GM23338 (cell line): ENCODE data around the gene SLC2A4RG. TPM values are rescaled to one million over a fixed set of nuclear protein-coding genes. Genes with fewer than 3 reads are reported as not detected.

ENCODE experiments used
- ATAC-seq: fragments of 200-7000 bp; cut with Tn5 transposase; 3 replicates; pipeline ENCODE4 v1.9.1; 2020
- DNase-seq: peaks from one replicate; pipeline ENCODE4 v3.0.0-alpha.2; 2015; ENCODE audit warnings: low spot score
- H2AFZ ChIP-seq: fragments of 200-600 bp; sonication (generic); 2 replicates; pipeline ENCODE4 v1.8.0; 2016; ENCODE audit warnings: antibody characterized with exemption, mild to moderate bottlenecking, moderate library complexity
- H3F3A ChIP-seq: fragments of 200-600 bp; sonication (generic); replicated peaks from 2 replicates; pipeline ENCODE4 v1.8.0; 2017; ENCODE audit warnings: antibody characterized with exemption, mixed run types, low read depth
- H3K27ac ChIP-seq: fragments of 200-600 bp; sonication (generic); 2 replicates; pipeline ENCODE4 v1.6.1; 2016; ENCODE audit warnings: low read depth
- H3K27me3 ChIP-seq: fragments of 200-600 bp; sonication (generic); 2 replicates; pipeline ENCODE4 v1.8.0; 2016; ENCODE audit warnings: mild to moderate bottlenecking, mixed run types, moderate library complexity; ENCODE audit not compliant: insufficient read depth
- H3K36me3 ChIP-seq: fragments of 200-600 bp; sonication (generic); 2 replicates; pipeline ENCODE4 v1.8.0; 2016; ENCODE audit warnings: mild to moderate bottlenecking; ENCODE audit not compliant: insufficient read depth
- H3K4me1 ChIP-seq: fragments of 200-600 bp; sonication (generic); 2 replicates; pipeline ENCODE4 v1.8.0; 2016; ENCODE audit warnings: mild to moderate bottlenecking, moderate library complexity; ENCODE audit not compliant: insufficient read depth
- H3K4me2 ChIP-seq: fragments of 200-600 bp; sonication (generic); 2 replicates; pipeline ENCODE4 v1.7.1; 2017; ENCODE audit warnings: mixed run types
- H3K4me3 ChIP-seq: fragments of 200-600 bp; sonication (generic); 2 replicates; pipeline ENCODE4 v1.6.1; 2016; ENCODE audit warnings: mixed run types
- H3K79me2 ChIP-seq: fragments of 200-600 bp; sonication (generic); replicated peaks from 2 replicates; pipeline ENCODE4 v1.8.0; 2017; ENCODE audit warnings: mild to moderate bottlenecking; ENCODE audit not compliant: insufficient read depth
- H3K9me2 ChIP-seq: fragments of 200-600 bp; sonication (generic); 2 replicates; pipeline ENCODE4 v1.8.0; 2017; ENCODE audit not compliant: insufficient read depth
- H4K20me1 ChIP-seq: fragments of 200-600 bp; sonication (generic); replicated peaks from 2 replicates; pipeline ENCODE4 v1.8.0; 2017; ENCODE audit warnings: mild to moderate bottlenecking; ENCODE audit not compliant: insufficient read depth
- H3K27ac Mint-ChIP-seq: 2 replicates; pipeline ENCODE4 v1.8.0; 2020; ENCODE audit warnings: inconsistent platforms, mild to moderate bottlenecking, moderate library complexity, mixed read lengths
- H3K27me3 Mint-ChIP-seq: 3 replicates; pipeline ENCODE4 v1.8.0; 2022; ENCODE audit warnings: low read depth, mild to moderate bottlenecking, moderate library complexity, mixed read lengths, inconsistent platforms; ENCODE audit not compliant: insufficient read depth, poor library complexity
- H3K36me3 Mint-ChIP-seq: 3 replicates; pipeline ENCODE4 v1.8.0; 2021; ENCODE audit warnings: low read depth, mild to moderate bottlenecking, inconsistent platforms, moderate library complexity, mixed read lengths
- H3K4me1 Mint-ChIP-seq: 3 replicates; pipeline ENCODE4 v1.8.0; 2020; ENCODE audit warnings: mild to moderate bottlenecking, inconsistent platforms, mixed read lengths
- H3K4me3 Mint-ChIP-seq: 3 replicates; pipeline ENCODE4 v1.8.0; 2021; ENCODE audit warnings: moderate library complexity, mild to moderate bottlenecking, inconsistent platforms, mixed read lengths
- H3K9me3 Mint-ChIP-seq: 3 replicates; pipeline ENCODE4 v1.8.0; 2020; ENCODE audit warnings: moderate library complexity, mild to moderate bottlenecking, inconsistent platforms, mixed read lengths
- EZH2phosphoT487 ChIP-seq: fragments of 200-600 bp; sonication (generic); IDR thresholded peaks from one replicate; pipeline ENCODE4 v1.8.1; 2018; ENCODE audit warnings: antibody characterized with exemption; ENCODE audit not compliant: unreplicated experiment
- JUNB ChIP-seq: IDR thresholded peaks from one replicate; pipeline ENCODE4 v1.6.1; 2016; ENCODE audit warnings: antibody characterized with exemption; ENCODE audit not compliant: unreplicated experiment
- POLR2AphosphoS5 ChIP-seq: IDR thresholded peaks from 2 replicates; pipeline ENCODE4 v1.6.1; 2016; ENCODE audit warnings: antibody characterized with exemption, low read depth
- STAT1 ChIP-seq: IDR thresholded peaks from one replicate; pipeline ENCODE4 v1.6.1; 2016; ENCODE audit warnings: antibody characterized with exemption; ENCODE audit not compliant: unreplicated experiment
- polyA plus RNA-seq: library from polyadenylated mRNA; unstranded; fragments of >200 nt; fragmentation: Nextera tagmentation; extraction: Ambion mirVana; gene quantifications from 2 replicates; pipeline ENCODE4 v1.2.1, GENCODE V29; 2016
- total RNA-seq: library from RNA; depleted of rRNA; stranded (reverse); fragments of >200 nt; shearing (Covaris generic); gene quantifications from 2 replicates; pipeline ENCODE4 v1.2.3, GENCODE V29; 2014
- TF ChIP-seq, protein P1 (sequence below): IDR thresholded peaks from one replicate; pipeline ENCODE4 v1.6.1; 2018; ENCODE audit warnings: antibody characterized with exemption; ENCODE audit not compliant: unreplicated experiment

SLC2A4RG gene
- total and polyA plus RNA-seq, 2 experiments from 2014 or later: 22.8 to 42.0 TPM

DNA sequence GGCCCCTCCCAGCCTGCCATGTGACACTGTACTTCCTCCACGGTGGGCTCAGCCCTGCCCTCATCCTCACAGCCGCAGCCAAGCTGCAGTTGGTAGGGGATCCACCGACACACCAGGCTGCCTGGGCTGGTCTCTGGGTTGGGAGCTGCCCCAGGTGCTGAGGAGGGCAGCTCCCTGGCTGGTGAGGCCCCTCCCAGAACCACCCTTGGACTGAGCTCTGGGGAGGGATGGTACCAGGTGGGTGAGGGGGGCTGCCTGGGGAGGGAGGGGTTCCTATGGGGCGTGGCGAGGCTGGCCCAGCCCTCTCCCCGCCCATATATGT is 43.3 kb upstream of the SLC2A4RG start:
- Mint-ChIP-seq H3K36me3 (peaks cover 26% of the 10 kb centered on the region), H3K9me3 (peaks cover 14% of the 10 kb centered on the region; the same call in 2 of the 3 replicates), H3K27me3 (peaks cover 32% of the 10 kb centered on the region), H3K27ac (no peak overlapping the region), H3K4me1 (peaks cover 3% of the 10 kb centered on the region; the same call in 2 of the 3 replicates), H3K4me3 (peak overlapping the region; percentile 61; the same call in 2 of the 3 replicates)
- Histone ChIP-seq H2AFZ (no peak overlapping the region), H3K27ac (no peak overlapping the region), H3K36me3 (no peaks in the 10 kb centered on the region), H4K20me1 (no peaks in the 10 kb centered on the region), H3K9me2 (no peaks in the 10 kb centered on the region), H3K27me3 (no peaks in the 10 kb centered on the region), H3F3A (peaks cover 4% of the 10 kb centered on the region; the same call in 1 of the 2 replicates), H3K4me2 (peak overlapping the region; percentile 88), H3K79me2 (no peaks in the 10 kb centered on the region), H3K4me1 (no peaks in the 10 kb centered on the region), H3K4me3 (peak overlapping the region; percentile 65)
- TF ChIP-seq STAT1: no peak
- TF ChIP-seq, protein P1, sequence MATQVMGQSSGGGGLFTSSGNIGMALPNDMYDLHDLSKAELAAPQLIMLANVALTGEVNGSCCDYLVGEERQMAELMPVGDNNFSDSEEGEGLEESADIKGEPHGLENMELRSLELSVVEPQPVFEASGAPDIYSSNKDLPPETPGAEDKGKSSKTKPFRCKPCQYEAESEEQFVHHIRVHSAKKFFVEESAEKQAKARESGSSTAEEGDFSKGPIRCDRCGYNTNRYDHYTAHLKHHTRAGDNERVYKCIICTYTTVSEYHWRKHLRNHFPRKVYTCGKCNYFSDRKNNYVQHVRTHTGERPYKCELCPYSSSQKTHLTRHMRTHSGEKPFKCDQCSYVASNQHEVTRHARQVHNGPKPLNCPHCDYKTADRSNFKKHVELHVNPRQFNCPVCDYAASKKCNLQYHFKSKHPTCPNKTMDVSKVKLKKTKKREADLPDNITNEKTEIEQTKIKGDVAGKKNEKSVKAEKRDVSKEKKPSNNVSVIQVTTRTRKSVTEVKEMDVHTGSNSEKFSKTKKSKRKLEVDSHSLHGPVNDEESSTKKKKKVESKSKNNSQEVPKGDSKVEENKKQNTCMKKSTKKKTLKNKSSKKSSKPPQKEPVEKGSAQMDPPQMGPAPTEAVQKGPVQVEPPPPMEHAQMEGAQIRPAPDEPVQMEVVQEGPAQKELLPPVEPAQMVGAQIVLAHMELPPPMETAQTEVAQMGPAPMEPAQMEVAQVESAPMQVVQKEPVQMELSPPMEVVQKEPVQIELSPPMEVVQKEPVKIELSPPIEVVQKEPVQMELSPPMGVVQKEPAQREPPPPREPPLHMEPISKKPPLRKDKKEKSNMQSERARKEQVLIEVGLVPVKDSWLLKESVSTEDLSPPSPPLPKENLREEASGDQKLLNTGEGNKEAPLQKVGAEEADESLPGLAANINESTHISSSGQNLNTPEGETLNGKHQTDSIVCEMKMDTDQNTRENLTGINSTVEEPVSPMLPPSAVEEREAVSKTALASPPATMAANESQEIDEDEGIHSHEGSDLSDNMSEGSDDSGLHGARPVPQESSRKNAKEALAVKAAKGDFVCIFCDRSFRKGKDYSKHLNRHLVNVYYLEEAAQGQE: peak; percentile 47
- peak; percentile 82 for ATAC-seq
- peak; percentile 82 for DNase-seq

DNA sequence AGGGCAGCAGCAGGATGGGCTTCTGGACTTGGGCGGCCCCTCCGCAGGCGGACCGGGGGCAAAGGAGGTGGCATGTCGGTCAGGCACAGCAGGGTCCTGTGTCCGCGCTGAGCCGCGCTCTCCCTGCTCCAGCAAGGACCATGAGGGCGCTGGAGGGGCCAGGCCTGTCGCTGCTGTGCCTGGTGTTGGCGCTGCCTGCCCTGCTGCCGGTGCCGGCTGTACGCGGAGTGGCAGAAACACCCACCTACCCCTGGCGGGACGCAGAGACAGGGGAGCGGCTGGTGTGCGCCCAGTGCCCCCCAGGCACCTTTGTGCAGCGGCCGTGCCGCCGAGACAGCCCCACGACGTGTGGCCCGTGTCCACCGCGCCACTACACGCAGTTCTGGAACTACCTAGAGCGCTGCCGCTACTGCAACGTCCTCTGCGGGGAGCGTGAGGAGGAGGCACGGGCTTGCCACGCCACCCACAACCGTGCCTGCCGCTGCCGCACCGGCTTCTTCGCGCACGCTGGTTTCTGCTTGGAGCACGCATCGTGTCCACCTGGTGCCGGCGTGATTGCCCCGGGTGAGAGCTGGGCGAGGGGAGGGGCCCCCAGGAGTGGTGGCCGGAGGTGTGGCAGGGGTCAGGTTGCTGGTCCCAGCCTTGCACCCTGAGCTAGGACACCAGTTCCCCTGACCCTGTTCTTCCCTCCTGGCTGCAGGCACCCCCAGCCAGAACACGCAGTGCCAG is 42.8 kb upstream of the SLC2A4RG start, which contains the start of gene TNFRSF6B:
TNFRSF6B (plus strand) TSS at position 25 of the 729 bp plus-strand sequence; CDS start at position 141, 116 bp downstream.
- no peak within 1 kb of the TSS for H3K27ac ChIP-seq
- no peak for DNase-seq

DNA sequence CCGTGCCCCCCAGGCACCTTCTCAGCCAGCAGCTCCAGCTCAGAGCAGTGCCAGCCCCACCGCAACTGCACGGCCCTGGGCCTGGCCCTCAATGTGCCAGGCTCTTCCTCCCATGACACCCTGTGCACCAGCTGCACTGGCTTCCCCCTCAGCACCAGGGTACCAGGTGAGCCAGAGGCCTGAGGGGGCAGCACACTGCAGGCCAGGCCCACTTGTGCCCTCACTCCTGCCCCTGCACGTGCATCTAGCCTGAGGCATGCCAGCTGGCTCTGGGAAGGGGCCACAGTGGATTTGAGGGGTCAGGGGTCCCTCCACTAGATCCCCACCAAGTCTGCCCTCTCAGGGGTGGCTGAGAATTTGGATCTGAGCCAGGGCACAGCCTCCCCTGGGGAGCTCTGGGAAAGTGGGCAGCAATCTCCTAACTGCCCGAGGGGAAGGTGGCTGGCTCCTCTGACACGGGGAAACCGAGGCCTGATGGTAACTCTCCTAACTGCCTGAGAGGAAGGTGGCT is 42.2 kb upstream of the SLC2A4RG start:
- peak overlapping the region; percentile 65 for H3K4me3 ChIP-seq
- no peaks in the 10 kb centered on the region for H3K36me3 ChIP-seq
- peaks cover 4% of the 10 kb centered on the region; the same call in 1 of the 2 replicates for H3F3A ChIP-seq
- no peaks in the 10 kb centered on the region for H3K79me2 ChIP-seq
- no peak overlapping the region for H3K27ac ChIP-seq
- peak overlapping the region; percentile 88 for H3K4me2 ChIP-seq
- peaks cover 29% of the 10 kb centered on the region for H3K27me3 Mint-ChIP-seq
- DNase-seq (no peak), ATAC-seq (peak; percentile 15)
- H3K4me3 Mint-ChIP-seq: peak overlapping the region; percentile 61
- H4K20me1 ChIP-seq: no peaks in the 10 kb centered on the region
- H2AFZ ChIP-seq: no peak overlapping the region
- no peaks in the 10 kb centered on the region for H3K27me3 ChIP-seq
- H3K9me3 Mint-ChIP-seq: peaks cover 12% of the 10 kb centered on the region; the same call in 2 of the 3 replicates
- H3K4me1 ChIP-seq: no peaks in the 10 kb centered on the region
- peaks cover 3% of the 10 kb centered on the region; the same call in 2 of the 3 replicates for H3K4me1 Mint-ChIP-seq
- no peaks in the 10 kb centered on the region for H3K9me2 ChIP-seq
- no peak overlapping the region for H3K27ac Mint-ChIP-seq
- peaks cover 21% of the 10 kb centered on the region for H3K36me3 Mint-ChIP-seq
- TF ChIP-seq EZH2phosphoT487: no peak

More for the DNA sequence above, 42.8 kb upstream of the SLC2A4RG start, which contains the start of gene TNFRSF6B:
- Histone ChIP-seq H3K27me3 (no peaks in the 10 kb centered on the region), H3K4me3 (peak within 1 kb of the TSS; percentile 65), H3F3A (peaks cover 4% of the 10 kb centered on the region; the same call in 1 of the 2 replicates), H3K9me2 (no peaks in the 10 kb centered on the region), H3K4me2 (peak within 1 kb of the TSS; percentile 88), H2AFZ (no peak within 1 kb of the TSS), H4K20me1 (no peaks in the 10 kb centered on the region), H3K79me2 (no peaks in the 10 kb centered on the region), H3K4me1 (no peaks in the 10 kb centered on the region), H3K36me3 (no peaks in the 10 kb centered on the region)
- Mint-ChIP-seq H3K27me3 (peaks cover 31% of the 10 kb centered on the region), H3K4me3 (peak within 1 kb of the TSS; percentile 61), H3K36me3 (peaks cover 23% of the 10 kb centered on the region), H3K27ac (no peak within 1 kb of the TSS), H3K9me3 (peaks cover 14% of the 10 kb centered on the region; the same call in 2 of the 3 replicates), H3K4me1 (peaks cover 3% of the 10 kb centered on the region; the same call in 2 of the 3 replicates)
- ATAC-seq: peak; percentile 13
- TF ChIP-seq JUNB: no peak
- TF ChIP-seq STAT1: no peak
- TF ChIP-seq EZH2phosphoT487: no peak
- TF ChIP-seq POLR2AphosphoS5: peak; percentile 57; the same call in 1 of the 2 replicates
